Subcutaneous adipose tissue (tissue), 4 donors: Measurements from ENCODE around the gene ACTL7A. TPM values are rescaled to one million over a fixed set of nuclear protein-coding genes. Genes with fewer than 3 reads are reported as not detected.

Experiments
- CTCF ChIP-seq: fragments of 450-650 bp; IDR thresholded peaks from one replicate; pipeline ENCODE4 v1.5.1; 2016; ENCODE audit warnings: low read depth, mild to moderate bottlenecking, control low read depth, antibody characterized with exemption, moderate library complexity
- total RNA-seq, 4 donors: library from RNA; depleted of rRNA; stranded (reverse); fragments of >200 nt; gene quantifications; one replicate each; pipeline ENCODE4 v1.1.0, GENCODE V29; 2016

Gene ACTL7A
- total RNA-seq, 4 donors from 2014 or later: not detected

DNA sequence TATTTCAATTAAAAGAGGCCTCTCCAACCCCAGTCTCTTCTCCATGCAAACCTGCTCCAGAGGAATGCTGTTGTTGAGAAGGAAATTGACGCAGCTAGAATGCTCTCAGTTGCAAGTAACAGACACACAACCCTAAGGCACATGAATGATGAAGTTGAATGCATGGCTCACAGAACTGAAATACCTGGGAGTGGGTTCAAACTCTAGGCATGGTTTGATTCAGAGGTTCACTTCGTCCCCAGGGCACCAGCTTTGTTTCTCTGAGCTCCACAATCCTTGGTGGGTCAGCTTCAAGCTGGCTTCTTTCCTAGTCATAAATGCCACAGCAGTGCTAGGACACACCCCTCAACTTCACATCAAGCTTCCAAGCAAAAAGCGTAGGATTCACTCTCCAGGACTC, 10.9 kb upstream of the ACTL7A start:
- no peak for TF ChIP-seq CTCF

GRCh38 chr9:108852079-108852478, 10.0 kb upstream of the ACTL7A start:
- TF ChIP-seq CTCF: no peak

DNA sequence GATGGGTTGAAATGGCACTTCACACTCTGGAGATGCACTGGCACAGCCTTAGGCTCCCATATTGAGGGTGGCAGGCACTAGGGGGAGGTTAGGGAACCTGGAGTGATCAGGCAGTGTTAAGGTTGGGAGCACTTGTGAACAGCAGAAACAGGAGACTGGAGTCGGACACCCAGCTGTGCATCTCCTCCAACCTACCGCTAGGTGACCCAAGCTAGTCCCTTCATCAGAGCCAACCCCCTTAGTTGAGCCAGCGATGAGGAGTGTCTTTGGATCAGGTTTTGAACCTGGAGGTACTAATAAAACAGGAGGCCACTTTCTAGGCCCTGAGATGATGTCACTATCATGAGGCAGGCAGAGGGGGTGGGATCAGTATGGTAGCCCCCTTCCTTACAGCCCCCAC, 8.0 kb upstream of the ACTL7A start:
- TF ChIP-seq CTCF: no peak

DNA sequence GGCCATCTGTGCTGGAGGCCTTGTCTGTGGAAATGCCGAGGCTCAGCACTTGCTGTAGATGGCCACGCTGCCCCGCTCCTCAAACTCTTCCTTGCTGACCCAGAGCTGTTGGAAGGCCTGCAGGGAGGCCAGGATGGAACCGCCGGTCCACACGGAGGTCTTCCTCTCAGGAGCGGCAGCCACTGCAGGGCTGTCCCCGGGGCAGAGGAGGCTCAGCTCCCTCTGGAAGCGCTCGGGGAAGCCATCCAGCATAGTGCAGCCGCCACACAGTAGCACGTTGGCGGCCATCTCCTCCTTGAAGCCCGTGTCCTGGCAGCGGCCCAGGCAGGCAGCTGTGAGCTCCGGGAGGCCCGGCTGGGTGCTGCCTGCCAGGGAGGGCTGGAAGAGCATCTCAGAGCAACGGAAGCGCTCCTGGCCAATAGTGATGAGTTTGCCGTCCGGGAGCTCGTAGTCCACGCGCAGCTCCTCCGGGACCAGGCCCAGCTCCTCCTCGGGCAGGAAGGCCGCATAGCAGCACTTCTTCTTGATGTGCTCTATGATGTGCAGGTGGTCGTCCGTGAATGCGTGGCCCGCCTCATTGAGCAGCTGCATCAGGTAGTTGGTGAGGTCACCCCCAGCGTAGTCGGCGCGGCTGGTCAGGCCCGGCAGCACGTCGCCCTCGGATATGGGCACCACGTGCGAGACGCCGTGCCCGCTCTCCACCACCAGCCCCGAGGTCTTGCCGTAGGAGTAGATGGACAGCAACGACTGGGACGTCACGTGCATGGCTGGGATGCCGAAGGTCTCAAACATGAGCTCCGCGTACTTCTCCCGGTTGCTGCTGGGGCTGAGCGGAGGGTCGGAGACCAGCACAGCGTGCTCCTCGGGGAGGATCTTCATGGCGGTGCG, 7.2 kb upstream of the ACTL7A start:
- TF ChIP-seq CTCF: no peak

DNA sequence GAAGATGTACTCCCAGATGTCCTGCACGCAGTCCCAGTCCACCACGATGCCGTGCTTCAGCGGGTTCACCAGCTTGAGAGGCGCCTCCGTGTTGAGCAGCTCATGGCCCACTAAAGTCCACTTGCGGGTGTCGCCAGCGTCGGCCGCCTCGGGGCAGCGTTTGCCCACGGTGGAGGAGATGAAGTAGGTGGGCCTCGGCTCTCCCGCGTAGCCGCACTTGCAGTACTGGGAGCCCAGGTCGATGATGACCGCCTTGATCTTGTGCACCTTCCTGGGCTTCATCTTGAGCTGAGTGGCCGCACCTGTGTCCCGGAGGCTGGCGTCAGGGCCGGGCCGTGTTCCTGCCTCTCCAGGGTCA, 6.6 kb upstream of the ACTL7A start:
- no peak for TF ChIP-seq CTCF

GRCh38 chr9:108855888-108856287, 6.2 kb upstream of the ACTL7A start, which contains the start of gene ACTL7B:
ACTL7B (minus strand) TSS chr9:108855986; CDS start chr9:108855930, 56 bp downstream.
- no peak for TF ChIP-seq CTCF

- no peak for TF ChIP-seq CTCF
Observed at GRCh38 chr9:108857572-108857971, 4.5 kb upstream of the ACTL7A start.
